LNCAP (cell line): Measurements from ENCODE around the gene BATF2.

Source experiments
- TF ChIP-seq, protein P1 (sequence below): fragments of 450-650 bp; IDR thresholded peaks from 2 replicates; pipeline ENCODE4 v1.5.1; 2017; ENCODE audit warnings: mild to moderate bottlenecking

BATF2 gene

DNA sequence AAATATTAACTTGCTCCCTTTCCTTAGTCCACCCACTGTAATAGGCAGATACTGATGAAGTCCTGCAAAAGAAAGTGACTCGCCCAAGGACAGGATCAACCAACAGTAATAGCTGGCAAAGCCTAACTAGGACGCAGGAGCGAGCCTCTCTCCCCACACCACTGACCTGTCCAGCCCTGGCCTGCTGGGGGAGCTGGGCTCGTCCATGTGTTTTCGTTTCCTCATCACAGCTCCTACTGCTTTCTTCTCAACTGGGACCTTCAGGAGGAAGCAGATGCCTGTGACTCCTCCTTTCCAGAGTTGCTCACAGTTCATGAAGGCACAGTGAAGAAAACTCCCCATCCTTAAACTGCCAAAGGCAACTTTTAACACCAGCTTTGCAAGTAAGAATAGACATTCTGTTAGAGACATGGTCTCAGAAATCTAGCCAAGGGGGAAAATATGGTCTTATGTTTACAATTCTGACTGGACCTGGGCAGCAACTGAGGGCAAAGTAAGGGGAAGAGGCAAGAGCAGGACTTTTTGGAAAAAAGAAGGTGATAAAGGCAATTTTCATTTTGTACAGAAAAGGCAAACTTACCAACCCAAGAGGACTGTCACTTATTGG, 49.5 kb downstream of the BATF2 start:
- TF ChIP-seq, protein P1, sequence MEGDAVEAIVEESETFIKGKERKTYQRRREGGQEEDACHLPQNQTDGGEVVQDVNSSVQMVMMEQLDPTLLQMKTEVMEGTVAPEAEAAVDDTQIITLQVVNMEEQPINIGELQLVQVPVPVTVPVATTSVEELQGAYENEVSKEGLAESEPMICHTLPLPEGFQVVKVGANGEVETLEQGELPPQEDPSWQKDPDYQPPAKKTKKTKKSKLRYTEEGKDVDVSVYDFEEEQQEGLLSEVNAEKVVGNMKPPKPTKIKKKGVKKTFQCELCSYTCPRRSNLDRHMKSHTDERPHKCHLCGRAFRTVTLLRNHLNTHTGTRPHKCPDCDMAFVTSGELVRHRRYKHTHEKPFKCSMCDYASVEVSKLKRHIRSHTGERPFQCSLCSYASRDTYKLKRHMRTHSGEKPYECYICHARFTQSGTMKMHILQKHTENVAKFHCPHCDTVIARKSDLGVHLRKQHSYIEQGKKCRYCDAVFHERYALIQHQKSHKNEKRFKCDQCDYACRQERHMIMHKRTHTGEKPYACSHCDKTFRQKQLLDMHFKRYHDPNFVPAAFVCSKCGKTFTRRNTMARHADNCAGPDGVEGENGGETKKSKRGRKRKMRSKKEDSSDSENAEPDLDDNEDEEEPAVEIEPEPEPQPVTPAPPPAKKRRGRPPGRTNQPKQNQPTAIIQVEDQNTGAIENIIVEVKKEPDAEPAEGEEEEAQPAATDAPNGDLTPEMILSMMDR, result no peak
